ENCODE data around the gene AUTS2. TPM values are rescaled to one million over a fixed set of nuclear protein-coding genes. Genes with fewer than 3 reads are reported as not detected.

AUTS2 gene
- total and polyA plus RNA-seq, 2 of the 8 experiments (the other 6 are each of a cell fraction or from before 2014, with no cell fraction given) = 25.9 to 101 TPM

DNA sequence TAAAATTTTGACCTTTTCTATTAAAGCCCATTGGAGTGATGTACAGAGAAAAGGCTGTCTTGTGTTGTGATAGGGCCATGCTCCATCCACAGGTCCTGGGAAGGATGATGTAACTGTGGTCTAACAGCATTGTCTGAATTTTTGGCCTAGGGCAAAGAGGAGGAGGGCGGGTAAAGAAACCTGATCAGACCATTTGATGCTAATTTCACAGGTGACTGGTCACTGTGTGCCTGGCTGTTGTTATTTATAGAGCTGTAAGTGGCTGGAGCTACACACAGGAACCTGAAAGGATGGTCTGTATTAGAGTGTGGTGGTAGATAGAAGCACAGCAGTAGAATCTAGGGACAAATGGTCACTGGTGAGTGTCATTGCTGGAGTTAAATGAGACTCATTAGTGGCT, 182.1 kb downstream of the AUTS2 start (continued):
- TF ChIP-seq, protein P1, sequence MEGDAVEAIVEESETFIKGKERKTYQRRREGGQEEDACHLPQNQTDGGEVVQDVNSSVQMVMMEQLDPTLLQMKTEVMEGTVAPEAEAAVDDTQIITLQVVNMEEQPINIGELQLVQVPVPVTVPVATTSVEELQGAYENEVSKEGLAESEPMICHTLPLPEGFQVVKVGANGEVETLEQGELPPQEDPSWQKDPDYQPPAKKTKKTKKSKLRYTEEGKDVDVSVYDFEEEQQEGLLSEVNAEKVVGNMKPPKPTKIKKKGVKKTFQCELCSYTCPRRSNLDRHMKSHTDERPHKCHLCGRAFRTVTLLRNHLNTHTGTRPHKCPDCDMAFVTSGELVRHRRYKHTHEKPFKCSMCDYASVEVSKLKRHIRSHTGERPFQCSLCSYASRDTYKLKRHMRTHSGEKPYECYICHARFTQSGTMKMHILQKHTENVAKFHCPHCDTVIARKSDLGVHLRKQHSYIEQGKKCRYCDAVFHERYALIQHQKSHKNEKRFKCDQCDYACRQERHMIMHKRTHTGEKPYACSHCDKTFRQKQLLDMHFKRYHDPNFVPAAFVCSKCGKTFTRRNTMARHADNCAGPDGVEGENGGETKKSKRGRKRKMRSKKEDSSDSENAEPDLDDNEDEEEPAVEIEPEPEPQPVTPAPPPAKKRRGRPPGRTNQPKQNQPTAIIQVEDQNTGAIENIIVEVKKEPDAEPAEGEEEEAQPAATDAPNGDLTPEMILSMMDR (IDR thresholded peaks at IDR 0.05; ENCODE audit: control extremely low read depth in 1 of 3, insufficient read depth in 1 of 3, low read depth in 1 of 3, low read length in 3 of 3) = no peak
- TF ChIP-seq SP2 (IDR thresholded peaks at IDR 0.05; ENCODE audit: low read length) = no peak
